Epidermal melanocyte (primary cell): ENCODE results near the gene KCTD4.
"Not testable (repeated sequence)": the region's sequence is repeated elsewhere in the genome, so short reads cannot be mapped to it uniquely, and the experiment has no call there.

ENCODE experiments used
- DNase-seq: peaks from one replicate; pipeline ENCODE4 v3.0.0; 2011; ENCODE audit warnings: low spot score; ENCODE audit not compliant: insufficient read length

The KCTD4 gene

GRCh38 chr13:45216193-45216592 is 15.3 kb upstream of the KCTD4 start:
- no peak for DNase-seq

GRCh38 chr13:45215392-45216077 is 14.7 kb upstream of the KCTD4 start:
- DNase-seq: no peak

- no peak for DNase-seq
Measured at GRCh38 chr13:45209229-45209628, 8.4 kb upstream of the KCTD4 start.

- DNase-seq: no peak
Measured at GRCh38 chr13:45208132-45208531, 7.3 kb upstream of the KCTD4 start.

- no peak for DNase-seq
Measured at GRCh38 chr13:45207319-45207718, 6.5 kb upstream of the KCTD4 start.

GRCh38 chr13:45206340-45206739 is 5.5 kb upstream of the KCTD4 start:
- DNase-seq: no peak

- no peak for DNase-seq
Measured at GRCh38 chr13:45205124-45205523, 4.3 kb upstream of the KCTD4 start.

- DNase-seq: no peak
Measured at GRCh38 chr13:45199711-45200110, 1.1 kb downstream of the KCTD4 start.

- DNase-seq: no peak
Measured at GRCh38 chr13:45198924-45199323, 1.9 kb downstream of the KCTD4 start.

- no peak for DNase-seq
Measured at GRCh38 chr13:45198041-45198440, 2.8 kb downstream of the KCTD4 start.

GRCh38 chr13:45196622-45197021 is 4.2 kb downstream of the KCTD4 start:
- no peak for DNase-seq

GRCh38 chr13:45196096-45196495 is 4.7 kb downstream of the KCTD4 start:
- DNase-seq: no peak

- DNase-seq: no peak
Measured at GRCh38 chr13:45195421-45195820, 5.4 kb downstream of the KCTD4 start.

- no peak for DNase-seq
Measured at GRCh38 chr13:45194081-45194939, 6.5 kb downstream of the KCTD4 start.

GRCh38 chr13:45191874-45192273 is 9.0 kb downstream of the KCTD4 start:
- no peak for DNase-seq

- DNase-seq: not testable (repeated sequence)
Measured at GRCh38 chr13:45189511-45189910, 11.3 kb downstream of the KCTD4 start.

GRCh38 chr13:45189077-45189476 is 11.8 kb downstream of the KCTD4 start:
- DNase-seq: not testable (repeated sequence)

- no peak for DNase-seq
Measured at GRCh38 chr13:45185286-45185685, 15.6 kb downstream of the KCTD4 start.

GRCh38 chr13:45184693-45185092 is 16.2 kb downstream of the KCTD4 start:
- DNase-seq: no peak

GRCh38 chr13:45180713-45181601 is 19.9 kb downstream of the KCTD4 start:
- no peak for DNase-seq

GRCh38 chr13:45180303-45180702 is 20.5 kb downstream of the KCTD4 start:
- DNase-seq: no peak

GRCh38 chr13:45179428-45179827 is 21.4 kb downstream of the KCTD4 start:
- no peak for DNase-seq
